GM12878 (cell line): ENCODE data around the gene CRYBA2. TPM values are rescaled to one million over a fixed set of nuclear protein-coding genes. Genes with fewer than 3 reads are reported as not detected.

ENCODE experiments used
- ATAC-seq: fragments of 200-7000 bp; cut with Tn5 transposase; 3 replicates; pipeline ENCODE4 v1.9.1; 2020; ENCODE audit warnings: mild to moderate bottlenecking, moderate library complexity
- BruUV-seq: library from RNA; stranded (reverse); fragments of 400-500 nt; replicated peaks from 2 replicates; lab custom pipeline; 2021; lab: Mats Ljungman, UMichigan
- CTCF ChIA-PET: fragments of 300-600 bp; sonication (Branson Sonifier 250); formaldehyde crosslinking; extraction: SDS; loops from one replicate; lab custom pipeline; 2021; ENCODE audit warnings: inconsistent platforms; lab: Yijun Ruan, JAX
- POLR2A ChIA-PET: fragments of 350-600 bp; formaldehyde crosslinking; extraction: SDS; loops from one replicate; lab custom pipeline; 2021; ENCODE audit warnings: inconsistent platforms; lab: Charles Lee
- RAD21 ChIA-PET: fragments of 300-600 bp; sonication (Branson Sonifier 250); formaldehyde crosslinking; loops from one replicate; lab custom pipeline; 2023; ENCODE audit warnings: antibody characterized with exemption; ENCODE audit not compliant: unreplicated experiment; lab: Charles Lee
- SMC1A ChIA-PET: fragments of 300-600 bp; sonication (Branson Sonifier 250); formaldehyde crosslinking; loops from one replicate; lab custom pipeline; 2023; ENCODE audit not compliant: unreplicated experiment, uncharacterized antibody; lab: Charles Lee
- DNase-seq: peaks from one replicate; pipeline ENCODE4 v3.0.0-alpha.2; 2011; ENCODE audit warnings: low read depth, low spot score
- FAIRE-seq: peaks from 3 replicates; lab custom pipeline; 2011; peaks lifted over from hg19 to GRCh38; lab: Jason Lieb, UNC
- H2AFZ ChIP-seq: 2 replicates; pipeline ENCODE4 v1.6.0; 2011; ENCODE audit warnings: low read depth, low read length, control low read depth; ENCODE audit not compliant: control insufficient read depth
- H3K27ac ChIP-seq: 2 replicates; pipeline ENCODE4 v1.5.1; 2011; ENCODE audit warnings: control low read depth; ENCODE audit not compliant: control insufficient read depth, insufficient read depth
- H3K27me3 ChIP-seq, 2 experiments: replicated peaks in 1 of 2; 2 replicates each; pipeline versions ENCODE4 v1.6.0 to v1.6.1; 2011; ENCODE audit warnings: low read length in 1 of 2; ENCODE audit not compliant: control insufficient read depth in 2 of 2, insufficient read depth in 2 of 2
- H3K36me3 ChIP-seq, 2 experiments: 2 replicates each; pipeline ENCODE4 v1.5.1; 2011; ENCODE audit warnings: low read length in 1 of 2; ENCODE audit not compliant: control insufficient read depth in 2 of 2, insufficient read depth in 2 of 2
- H3K4me1 ChIP-seq: 2 replicates; pipeline ENCODE4 v1.6.1; 2011; ENCODE audit warnings: mild to moderate bottlenecking, low read length, moderate library complexity, mixed read lengths; ENCODE audit not compliant: control insufficient read depth, insufficient read depth
- H3K4me2 ChIP-seq: 2 replicates; pipeline ENCODE4 v1.6.0; 2011; ENCODE audit warnings: control low read depth; ENCODE audit not compliant: control insufficient read depth, insufficient read depth
- H3K4me3 ChIP-seq: fragments of 200-600 bp; sonication (generic); 2 replicates; pipeline ENCODE4 v1.5.1; 2016
- H3K79me2 ChIP-seq: 2 replicates; pipeline ENCODE4 v1.6.0; 2011; ENCODE audit warnings: low read length; ENCODE audit not compliant: control insufficient read depth, insufficient read depth
- H3K9ac ChIP-seq: 2 replicates; pipeline ENCODE4 v1.8.0; 2011; ENCODE audit warnings: low read length, control low read depth, mixed read lengths; ENCODE audit not compliant: control insufficient read depth, insufficient read depth
- H3K9me3 ChIP-seq: replicated peaks from 3 replicates; pipeline ENCODE4 v1.5.1; 2011; ENCODE audit warnings: mild to moderate bottlenecking, low read length; ENCODE audit not compliant: control insufficient read depth, insufficient read depth
- H4K20me1 ChIP-seq: 2 replicates; pipeline ENCODE4 v1.6.0; 2011; ENCODE audit not compliant: control insufficient read depth, insufficient read depth
- BCL11A ChIP-seq: IDR thresholded peaks from 2 replicates; pipeline ENCODE4 v1.6.1; 2011; ENCODE audit warnings: low read depth, low read length
- CBX3 ChIP-seq: fragments of 200-600 bp; sonication (generic); IDR thresholded peaks from 2 replicates; pipeline ENCODE4 v1.6.1; 2016; ENCODE audit warnings: low read depth, borderline replicate concordance
- CHD4 ChIP-seq: fragments of 200-600 bp; sonication (generic); IDR thresholded peaks from 2 replicates; pipeline ENCODE4 v1.6.1; 2016; ENCODE audit warnings: mild to moderate bottlenecking
- EED ChIP-seq: sonication (generic); IDR thresholded peaks from 2 replicates; pipeline ENCODE4 v1.6.1; 2016; ENCODE audit warnings: antibody characterized with exemption, low read depth
- IKZF2 ChIP-seq, 2 experiments: fragments of 450-650 bp; IDR thresholded peaks; 2 replicates each; pipeline ENCODE4 v1.6.1; 2017; ENCODE audit warnings: mild to moderate bottlenecking in 2 of 2, moderate library complexity in 2 of 2
- RELA ChIP-seq: fragments of 450-650 bp; IDR thresholded peaks from 2 replicates; pipeline ENCODE4 v1.8.0; 2014; ENCODE audit warnings: borderline replicate concordance; ENCODE audit not compliant: partially characterized antibody
- RUNX3 ChIP-seq: IDR thresholded peaks from 2 replicates; pipeline ENCODE4 v1.6.1; 2012; ENCODE audit warnings: low read length, inconsistent platforms
- SIX5 ChIP-seq: IDR thresholded peaks from 2 replicates; pipeline ENCODE4 v1.6.1; 2011; ENCODE audit warnings: mild to moderate bottlenecking, low read depth, low read length, moderate library complexity; ENCODE audit not compliant: severe bottlenecking
- SMAD5 ChIP-seq: IDR thresholded peaks from 2 replicates; pipeline ENCODE4 v1.6.1; 2016; ENCODE audit warnings: antibody characterized with exemption, low read depth
- TCF3 ChIP-seq: IDR thresholded peaks from 2 replicates; pipeline ENCODE4 v1.6.1; 2012; ENCODE audit warnings: low read depth, mild to moderate bottlenecking, low read length, borderline replicate concordance; ENCODE audit not compliant: insufficient read depth
- ZNF622 ChIP-seq: fragments of 450-650 bp; IDR thresholded peaks from 2 replicates; pipeline ENCODE4 v1.6.1; 2017; ENCODE audit warnings: mild to moderate bottlenecking, inconsistent platforms
- WGBS: methylation state at CpG from one replicate; pipeline ENCODE4 v1.1.6; 2016; ENCODE audit warnings: low lambda C conversion rate; ENCODE audit not compliant: insufficient replicate concordance, insufficient coverage; ENCODE audit errors: missing lambda C conversion rate; 5-methylcytosine and 5-hydroxymethylcytosine counted together
- in situ Hi-C: fragments of 300-500 bp; cut with MboI; formaldehyde crosslinking; loops from 9 replicates; pipeline ENCODE4 v1.14.3; 2018; ENCODE audit warnings: mixed read lengths
- intact Hi-C: fragments of 100-400 bp; cut with micrococcal nuclease; formaldehyde crosslinking; loops from one replicate; pipeline ENCODE4 v1.14.2; 2022; ENCODE audit not compliant: unreplicated experiment
- polyA plus RNA-seq, 11 experiments: library from polyadenylated mRNA; depleted of rRNA in 4 of 11; unstranded in 6 of 11; stranded (reverse) in 5 of 11; fragments of >200 nt; fragmentation: Nextera tagmentation in 4 of 11; fragmentation: Illumina TruSeq in 1 of 11; extraction: Ambion mirVana in 4 of 11; extraction: Trizol in 1 of 11; gene quantifications; 1 replicate in 1 of 11; 2 replicates in 10 of 11; pipeline versions ENCODE4 v1.2.1 to v1.2.3, GENCODE V29; 2011 to 2016; ENCODE audit warnings: inconsistent platforms in 2 of 11, missing spikeins in 2 of 11, low read depth in 1 of 11
- total RNA-seq, 4 experiments: library from RNA; depleted of rRNA in 3 of 4; stranded (reverse); fragments of >200 nt in 3 of 4; fragmentation: Illumina TruSeq in 1 of 4; extraction: Trizol in 1 of 4; gene quantifications; 2 replicates each; pipeline versions ENCODE4 v1.2.1 to v1.2.3, GENCODE V29; 2013 to 2021
- TF ChIP-seq, protein P1 (sequence below): fragments of 450-650 bp; IDR thresholded peaks from 2 replicates; pipeline ENCODE4 v1.6.1; 2016; ENCODE audit warnings: mild to moderate bottlenecking, moderate library complexity, borderline replicate concordance

Gene CRYBA2
- total and polyA plus RNA-seq, 10 of the 15 experiments (the other 5 are each of a cell fraction or from before 2014, with no cell fraction given), result not detected

GRCh38 chr2:219042750-219043149, 49.5 kb upstream of the CRYBA2 start:
- no peak for TF ChIP-seq ZNF622
- TF ChIP-seq EED, result no peak
- TF ChIP-seq RUNX3, result no peak
- TF ChIP-seq IKZF2 (IDR thresholded peaks at IDR 0.05), result no peak
- TF ChIP-seq BCL11A, result no peak
- no peak for TF ChIP-seq RELA
- no peak for TF ChIP-seq TCF3
- TF ChIP-seq, protein P1, sequence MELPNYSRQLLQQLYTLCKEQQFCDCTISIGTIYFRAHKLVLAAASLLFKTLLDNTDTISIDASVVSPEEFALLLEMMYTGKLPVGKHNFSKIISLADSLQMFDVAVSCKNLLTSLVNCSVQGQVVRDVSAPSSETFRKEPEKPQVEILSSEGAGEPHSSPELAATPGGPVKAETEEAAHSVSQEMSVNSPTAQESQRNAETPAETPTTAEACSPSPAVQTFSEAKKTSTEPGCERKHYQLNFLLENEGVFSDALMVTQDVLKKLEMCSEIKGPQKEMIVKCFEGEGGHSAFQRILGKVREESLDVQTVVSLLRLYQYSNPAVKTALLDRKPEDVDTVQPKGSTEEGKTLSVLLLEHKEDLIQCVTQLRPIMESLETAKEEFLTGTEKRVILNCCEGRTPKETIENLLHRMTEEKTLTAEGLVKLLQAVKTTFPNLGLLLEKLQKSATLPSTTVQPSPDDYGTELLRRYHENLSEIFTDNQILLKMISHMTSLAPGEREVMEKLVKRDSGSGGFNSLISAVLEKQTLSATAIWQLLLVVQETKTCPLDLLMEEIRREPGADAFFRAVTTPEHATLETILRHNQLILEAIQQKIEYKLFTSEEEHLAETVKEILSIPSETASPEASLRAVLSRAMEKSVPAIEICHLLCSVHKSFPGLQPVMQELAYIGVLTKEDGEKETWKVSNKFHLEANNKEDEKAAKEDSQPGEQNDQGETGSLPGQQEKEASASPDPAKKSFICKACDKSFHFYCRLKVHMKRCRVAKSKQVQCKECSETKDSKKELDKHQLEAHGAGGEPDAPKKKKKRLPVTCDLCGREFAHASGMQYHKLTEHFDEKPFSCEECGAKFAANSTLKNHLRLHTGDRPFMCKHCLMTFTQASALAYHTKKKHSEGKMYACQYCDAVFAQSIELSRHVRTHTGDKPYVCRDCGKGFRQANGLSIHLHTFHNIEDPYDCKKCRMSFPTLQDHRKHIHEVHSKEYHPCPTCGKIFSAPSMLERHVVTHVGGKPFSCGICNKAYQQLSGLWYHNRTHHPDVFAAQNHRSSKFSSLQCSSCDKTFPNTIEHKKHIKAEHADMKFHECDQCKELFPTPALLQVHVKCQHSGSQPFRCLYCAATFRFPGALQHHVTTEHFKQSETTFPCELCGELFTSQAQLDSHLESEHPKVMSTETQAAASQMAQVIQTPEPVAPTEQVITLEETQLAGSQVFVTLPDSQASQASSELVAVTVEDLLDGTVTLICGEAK, result no peak
- TF ChIP-seq CBX3, result no peak
- TF ChIP-seq SMAD5, result no peak
- no peak for TF ChIP-seq SIX5
- TF ChIP-seq CHD4, result no peak
- BruUV-seq, result no TSS peak
- Histone ChIP-seq H4K20me1 (no peaks in the 10 kb centered on the region), H3K79me2 (no peaks in the 10 kb centered on the region), H3K9ac (no peak overlapping the region), H3K36me3 (no peaks in the 10 kb centered on the region), H2AFZ (no peak overlapping the region), H3K4me3 (no peak overlapping the region), H3K27me3 (peaks cover 0 to 13% of the 10 kb centered on the region in 2 experiments; a peak in 2 of 4 replicates), H3K27ac (no peak overlapping the region), H3K4me2 (no peak overlapping the region), H3K9me3 (no peaks in the 10 kb centered on the region), H3K4me1 (no peaks in the 10 kb centered on the region)
- DNase-seq (no peak), FAIRE-seq (no peak), ATAC-seq (no peak)
- in situ Hi-C loops, result no loop called here
- intact Hi-C loops, result no loop called here
- RAD21 ChIA-PET, result no interaction called here
- POLR2A ChIA-PET, result no interaction called here
- SMC1A ChIA-PET, result no interaction called here
- WGBS, result 6% methylated on average over 2 of the region's 2 CpGs
- CTCF ChIA-PET, result interaction anchor here (0.6 to 2.2 kb wide), 7 partner anchors 10 to 260 kb away, joined by 3 to 16 read pairs (median 4); no protein-coding TSS in a partner anchor
